NB4 (cell line): ENCODE data around the gene ITSN1.

ENCODE experiments used
- CTCF ChIP-seq: IDR thresholded peaks from one replicate; pipeline ENCODE4 v1.5.1; 2012; ENCODE audit warnings: low read depth, low read length
- MYC ChIP-seq: IDR thresholded peaks from 2 replicates; pipeline ENCODE4 v1.6.1; 2011; ENCODE audit warnings: low read depth, low read length
- POLR2A ChIP-seq: IDR thresholded peaks from 2 replicates; pipeline ENCODE4 v1.6.1; 2011; ENCODE audit warnings: mild to moderate bottlenecking; ENCODE audit not compliant: insufficient read length; ENCODE audit errors: extremely low read depth

DNA sequence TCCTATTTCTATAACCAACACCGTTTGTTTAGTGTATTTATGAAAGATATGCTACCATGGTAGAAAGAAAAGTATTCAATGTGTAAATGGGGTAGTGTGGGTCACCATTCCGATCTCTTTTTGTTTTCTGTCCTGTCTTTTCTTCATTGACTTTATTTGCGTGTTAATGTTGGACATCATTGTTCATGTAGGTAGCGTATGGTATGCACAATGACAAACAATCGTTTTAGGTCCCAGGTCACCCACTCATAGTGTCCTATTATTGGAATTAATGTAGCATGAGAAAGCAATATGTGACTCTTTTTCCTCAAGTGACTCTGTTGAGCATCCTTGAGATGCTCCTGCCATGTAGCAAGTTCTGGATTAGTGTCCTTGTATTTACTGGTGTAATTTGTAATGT, 247.9 kb downstream of the ITSN1 start:
- TF ChIP-seq POLR2A (no peak), CTCF (no peak), MYC (no peak)
